Epithelial cell of proximal tubule (primary cell): ENCODE measurements around the gene RAI1. TPM values are rescaled to one million over a fixed set of nuclear protein-coding genes. Genes with fewer than 3 reads are reported as not detected.

Source experiments
- DNase-seq: peaks from one replicate; pipeline ENCODE4 v3.0.0-alpha.2; 2011; ENCODE audit warnings: low read depth
- H3K4me3 ChIP-seq: 2 replicates; pipeline ENCODE4 v1.5.1; 2011; ENCODE audit warnings: low read depth, mild to moderate bottlenecking, low read length
- total RNA-seq: library from RNA; depleted of rRNA; stranded (reverse); fragments of >200 nt; gene quantifications from 2 replicates; pipeline ENCODE4 v1.2.3, GENCODE V29; 2015
- TF ChIP-seq, protein P1 (sequence below): conservative IDR thresholded peaks from 2 replicates; pipeline ENCODE4 v1.5.1; 2012; ENCODE audit warnings: low read depth, mild to moderate bottlenecking, low read length

Gene RAI1
- total RNA-seq, 1 donor from 2014 or later, result 13.7 TPM

DNA sequence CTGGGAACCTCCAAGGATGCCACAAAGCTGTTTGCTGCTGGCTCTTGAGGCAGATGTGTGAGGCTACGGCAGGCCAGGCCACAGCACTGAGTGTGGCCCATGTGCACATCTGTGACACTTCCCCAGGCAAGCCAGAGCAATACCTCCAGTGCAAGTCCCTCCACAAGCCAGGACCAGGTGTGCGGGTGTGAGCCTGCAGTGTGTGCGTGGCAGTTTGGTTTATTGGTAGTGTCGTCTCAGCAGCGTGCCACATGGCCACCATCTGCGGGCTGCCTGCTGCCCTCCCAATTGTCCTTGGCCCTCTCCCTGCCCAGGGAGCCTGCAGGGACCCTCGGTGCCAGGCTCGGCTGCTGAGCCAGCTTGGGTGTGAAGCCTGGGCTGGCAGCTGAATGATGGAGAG, 165.4 kb downstream of the RAI1 start:
- TF ChIP-seq, protein P1, sequence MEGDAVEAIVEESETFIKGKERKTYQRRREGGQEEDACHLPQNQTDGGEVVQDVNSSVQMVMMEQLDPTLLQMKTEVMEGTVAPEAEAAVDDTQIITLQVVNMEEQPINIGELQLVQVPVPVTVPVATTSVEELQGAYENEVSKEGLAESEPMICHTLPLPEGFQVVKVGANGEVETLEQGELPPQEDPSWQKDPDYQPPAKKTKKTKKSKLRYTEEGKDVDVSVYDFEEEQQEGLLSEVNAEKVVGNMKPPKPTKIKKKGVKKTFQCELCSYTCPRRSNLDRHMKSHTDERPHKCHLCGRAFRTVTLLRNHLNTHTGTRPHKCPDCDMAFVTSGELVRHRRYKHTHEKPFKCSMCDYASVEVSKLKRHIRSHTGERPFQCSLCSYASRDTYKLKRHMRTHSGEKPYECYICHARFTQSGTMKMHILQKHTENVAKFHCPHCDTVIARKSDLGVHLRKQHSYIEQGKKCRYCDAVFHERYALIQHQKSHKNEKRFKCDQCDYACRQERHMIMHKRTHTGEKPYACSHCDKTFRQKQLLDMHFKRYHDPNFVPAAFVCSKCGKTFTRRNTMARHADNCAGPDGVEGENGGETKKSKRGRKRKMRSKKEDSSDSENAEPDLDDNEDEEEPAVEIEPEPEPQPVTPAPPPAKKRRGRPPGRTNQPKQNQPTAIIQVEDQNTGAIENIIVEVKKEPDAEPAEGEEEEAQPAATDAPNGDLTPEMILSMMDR, result no peak
- no peak for DNase-seq
- no peak overlapping the region for H3K4me3 ChIP-seq

- DNase-seq, result no peak
- TF ChIP-seq, protein P1, result no peak
- H3K4me3 ChIP-seq, result no peak overlapping the region
These were observed 165.9 kb downstream of the RAI1 start for GRCh38 chr17:17847118-17847689.

DNA sequence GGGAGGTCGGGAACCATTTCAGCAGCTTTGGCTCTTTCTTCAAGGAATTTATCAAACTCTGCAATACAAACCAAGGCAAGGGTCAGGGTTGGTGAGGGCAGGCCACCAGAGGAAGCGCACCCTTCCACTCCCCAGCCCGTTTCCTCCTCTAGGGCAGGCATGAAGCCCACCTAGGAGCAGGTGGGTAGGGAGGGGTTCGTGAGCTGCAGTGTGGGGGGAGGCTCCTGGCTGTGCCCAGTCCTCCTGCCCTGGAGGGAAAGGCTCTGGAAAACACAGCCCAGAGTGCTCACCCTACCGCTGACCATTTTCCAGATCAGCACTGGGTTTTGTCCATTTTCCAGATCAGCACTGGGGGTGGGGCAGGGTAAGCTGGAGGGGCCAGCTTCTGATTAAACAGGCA, 166.5 kb downstream of the RAI1 start:
- TF ChIP-seq, protein P1, result no peak
- no peak overlapping the region for H3K4me3 ChIP-seq
- no peak for DNase-seq

GRCh38 chr17:17848311-17849082, 167.2 kb downstream of the RAI1 start:
- DNase-seq, result no peak
- H3K4me3 ChIP-seq, result no peak overlapping the region
- TF ChIP-seq, protein P1, result no peak

- TF ChIP-seq, protein P1, result no peak
- no peak for DNase-seq
These were observed 168.0 kb downstream of the RAI1 start for GRCh38 chr17:17849147-17849820.

DNA sequence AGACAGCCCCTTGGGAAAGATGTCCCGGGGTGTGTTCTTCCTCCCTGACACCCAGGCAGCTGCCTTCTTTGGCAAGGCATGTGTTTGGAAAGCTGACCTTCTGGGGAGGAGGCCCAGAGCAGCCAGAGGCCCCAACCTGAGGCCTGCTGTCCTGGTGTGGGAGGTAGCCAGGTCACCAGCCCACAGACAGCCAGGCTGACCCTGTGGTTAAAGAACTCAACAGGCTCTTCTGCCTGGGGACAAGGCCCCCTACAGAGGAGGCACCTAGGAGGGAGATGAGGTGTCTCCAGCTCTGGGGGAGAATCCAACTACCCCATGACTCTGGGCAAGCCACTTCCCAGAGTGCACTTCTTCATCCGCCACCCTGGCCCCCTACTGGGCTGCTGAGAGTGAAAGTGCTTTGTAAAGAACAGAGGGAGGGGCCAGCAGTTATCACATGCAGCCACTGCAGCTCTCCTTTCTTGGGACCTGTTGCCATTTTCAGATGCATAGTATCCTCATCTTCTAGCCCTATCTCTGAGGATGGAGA, 168.7 kb downstream of the RAI1 start:
- TF ChIP-seq, protein P1, result peak; percentile 29
- no peak overlapping the region for H3K4me3 ChIP-seq
- DNase-seq, result no peak

More at GRCh38 chr17:17849147-17849820, 168.0 kb downstream of the RAI1 start:
- no peak overlapping the region for H3K4me3 ChIP-seq
